Measurements from ENCODE around the gene NPAS2. TPM values are rescaled to one million over a fixed set of nuclear protein-coding genes. Genes with fewer than 3 reads are reported as not detected.

NPAS2 gene
- total RNA-seq, 4 donors from 2014 or later: 7.7 to 83.2 (median 15.1) TPM

DNA sequence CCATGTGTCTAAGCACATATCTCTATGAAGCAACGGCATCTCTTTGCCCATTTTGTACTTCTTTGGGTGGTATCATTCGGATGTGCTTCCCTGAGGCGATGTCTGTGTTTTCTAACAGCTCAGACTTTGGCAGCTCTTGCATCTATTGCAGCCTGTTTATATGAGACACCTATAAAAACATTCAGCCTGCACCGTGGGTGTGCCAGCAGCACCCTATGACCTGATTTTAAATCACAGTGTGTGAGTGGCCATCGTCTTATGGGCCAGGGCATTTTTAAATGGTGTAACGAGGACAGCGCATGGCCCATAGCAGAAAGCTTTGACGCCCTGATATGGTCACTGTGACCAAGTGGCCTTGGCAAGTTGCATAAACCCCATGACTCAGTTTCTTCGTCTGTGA is 12.9 kb downstream of the NPAS2 start:
- H3K9me3 ChIP-seq: peaks cover 0 to 11% (median 0%) of the 10 kb centered on the region in 4 donors
- H3K36me3 ChIP-seq: no peaks in the 10 kb centered on the region
- TF ChIP-seq EP300 (IDR thresholded peaks at IDR 0.05) (no peak), POLR2A (IDR thresholded peaks at IDR 0.05) (no peak)
- TF ChIP-seq, protein P1, sequence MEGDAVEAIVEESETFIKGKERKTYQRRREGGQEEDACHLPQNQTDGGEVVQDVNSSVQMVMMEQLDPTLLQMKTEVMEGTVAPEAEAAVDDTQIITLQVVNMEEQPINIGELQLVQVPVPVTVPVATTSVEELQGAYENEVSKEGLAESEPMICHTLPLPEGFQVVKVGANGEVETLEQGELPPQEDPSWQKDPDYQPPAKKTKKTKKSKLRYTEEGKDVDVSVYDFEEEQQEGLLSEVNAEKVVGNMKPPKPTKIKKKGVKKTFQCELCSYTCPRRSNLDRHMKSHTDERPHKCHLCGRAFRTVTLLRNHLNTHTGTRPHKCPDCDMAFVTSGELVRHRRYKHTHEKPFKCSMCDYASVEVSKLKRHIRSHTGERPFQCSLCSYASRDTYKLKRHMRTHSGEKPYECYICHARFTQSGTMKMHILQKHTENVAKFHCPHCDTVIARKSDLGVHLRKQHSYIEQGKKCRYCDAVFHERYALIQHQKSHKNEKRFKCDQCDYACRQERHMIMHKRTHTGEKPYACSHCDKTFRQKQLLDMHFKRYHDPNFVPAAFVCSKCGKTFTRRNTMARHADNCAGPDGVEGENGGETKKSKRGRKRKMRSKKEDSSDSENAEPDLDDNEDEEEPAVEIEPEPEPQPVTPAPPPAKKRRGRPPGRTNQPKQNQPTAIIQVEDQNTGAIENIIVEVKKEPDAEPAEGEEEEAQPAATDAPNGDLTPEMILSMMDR (IDR thresholded peaks at IDR 0.05): no peak
- H3K4me3 ChIP-seq: no peak overlapping the region
- no peaks in the 10 kb centered on the region for H3K27me3 ChIP-seq
- WGBS, 2 donors: 70 to 73% methylated on average over 9 of the region's 9 CpGs
- peaks cover 0 to 6% (median 0%) of the 10 kb centered on the region in 4 donors for H3K4me1 ChIP-seq
- no peak for DNase-seq (ENCODE audit: low spot score in 2 of 2)
- H3K27ac ChIP-seq: no peak overlapping the region

DNA sequence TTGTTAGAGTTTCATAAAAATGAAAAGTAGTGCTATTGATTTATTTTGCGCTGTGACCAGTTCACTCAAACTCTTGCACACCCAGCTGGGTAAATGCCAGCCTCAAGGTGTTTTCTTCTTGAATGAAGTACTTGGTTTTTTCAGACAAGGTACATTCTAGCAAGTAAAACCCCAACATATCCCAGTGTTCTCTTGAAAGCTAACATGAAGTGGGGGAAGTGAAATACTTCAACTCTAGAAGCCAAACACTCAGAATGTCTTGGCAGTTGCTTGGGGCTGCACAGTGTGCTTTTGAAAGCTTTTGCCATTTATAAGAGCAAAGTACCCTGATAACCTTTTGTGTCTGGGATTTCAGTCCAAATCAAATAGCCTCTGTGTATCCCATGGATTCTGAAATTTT is 13.4 kb downstream of the NPAS2 start:
- H3K36me3 ChIP-seq: no peaks in the 10 kb centered on the region
- H3K4me1 ChIP-seq: peaks cover 0 to 6% (median 0%) of the 10 kb centered on the region in 4 donors
- WGBS, 2 donors: 97 to 100% methylated on average over 1 of the region's 1 CpG
- no peak overlapping the region for H3K4me3 ChIP-seq
- TF ChIP-seq EP300 (IDR thresholded peaks at IDR 0.05) (no peak), POLR2A (IDR thresholded peaks at IDR 0.05) (no peak)
- TF ChIP-seq, protein P1 (IDR thresholded peaks at IDR 0.05): no peak
- H3K9me3 ChIP-seq: peaks cover 0 to 6% (median 0%) of the 10 kb centered on the region in 4 donors
- DNase-seq (ENCODE audit: low spot score in 2 of 2): no peak
- H3K27me3 ChIP-seq: no peaks in the 10 kb centered on the region
- no peak overlapping the region for H3K27ac ChIP-seq

DNA sequence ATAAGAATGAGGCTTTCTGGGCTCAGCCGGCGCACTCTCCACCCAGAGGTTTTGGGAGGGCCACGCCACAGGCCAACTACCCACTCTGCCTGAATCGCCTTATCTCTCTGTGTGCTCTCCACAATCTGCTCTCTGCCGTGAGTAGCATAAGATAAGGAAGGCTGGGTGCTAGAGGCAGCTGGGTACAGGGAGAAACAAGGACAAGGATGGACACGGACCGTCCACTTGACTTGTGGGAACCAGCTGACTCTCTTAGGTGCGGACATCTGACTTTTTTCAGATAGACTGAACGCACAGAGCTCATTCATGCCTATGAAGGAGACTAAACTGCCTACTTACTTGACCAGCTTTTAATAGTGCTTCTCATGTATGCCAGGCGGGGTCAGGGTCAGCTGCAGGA is 14.3 kb downstream of the NPAS2 start:
- Histone ChIP-seq H3K4me1 (peaks cover 0 to 6% (median 0%) of the 10 kb centered on the region in 4 donors), H3K27ac (no peak overlapping the region)
- no peak for DNase-seq (ENCODE audit: low spot score in 2 of 2)

DNA sequence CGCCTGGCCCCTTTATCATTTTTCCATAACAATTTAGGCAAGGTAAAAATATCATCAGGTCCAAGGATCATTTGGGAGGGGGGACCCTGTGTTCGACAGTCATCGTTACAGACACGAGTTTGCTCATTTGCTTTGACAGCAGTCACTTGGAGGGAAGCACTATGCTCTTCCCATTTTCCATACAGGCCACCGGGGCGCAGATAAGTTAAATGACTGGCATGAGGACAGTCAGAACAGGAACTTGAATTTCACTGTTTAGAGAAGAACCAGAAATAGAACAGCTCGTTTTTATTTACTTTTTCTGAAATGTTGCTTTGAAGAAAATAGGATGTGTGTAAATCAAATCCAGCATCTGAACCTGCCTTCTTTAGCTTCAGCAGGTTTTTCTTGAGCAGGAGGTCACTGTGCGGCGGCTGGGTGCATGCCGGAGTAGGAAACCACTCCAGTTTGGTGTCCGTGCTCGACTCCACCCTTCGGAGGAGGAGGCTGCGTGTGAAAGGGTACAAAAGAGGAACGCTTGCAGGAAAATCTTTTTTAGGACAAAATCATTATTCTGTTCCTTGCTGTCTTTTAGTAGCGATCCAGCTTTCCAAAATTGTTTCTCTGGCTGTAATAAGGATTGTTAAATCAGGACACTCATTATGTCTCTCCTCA is 15.2 kb downstream of the NPAS2 start:
- WGBS, 2 donors: 73 to 75% methylated on average over 16 of the region's 16 CpGs
- Histone ChIP-seq H3K4me1 (peaks cover 0 to 6% (median 0%) of the 10 kb centered on the region in 4 donors), H3K36me3 (no peaks in the 10 kb centered on the region), H3K27ac (no peak overlapping the region), H3K27me3 (no peaks in the 10 kb centered on the region), H3K4me3 (no peak overlapping the region), H3K9me3 (no peaks in the 10 kb centered on the region)
- no peak for TF ChIP-seq EP300 (IDR thresholded peaks at IDR 0.05)
- no peak for TF ChIP-seq POLR2A (IDR thresholded peaks at IDR 0.05)
- TF ChIP-seq, protein P1 (IDR thresholded peaks at IDR 0.05): no peak
- no peak for DNase-seq (ENCODE audit: low spot score in 2 of 2)

More for the DNA sequence above, 14.3 kb downstream of the NPAS2 start:
- no peaks in the 10 kb centered on the region for H3K27me3 ChIP-seq
- 83 to 97% methylated on average over 10 of the region's 10 CpGs for WGBS, 2 donors
- H3K36me3 ChIP-seq: no peaks in the 10 kb centered on the region
- TF ChIP-seq POLR2A (IDR thresholded peaks at IDR 0.05) (no peak), EP300 (IDR thresholded peaks at IDR 0.05) (no peak)
- H3K9me3 ChIP-seq: no peaks in the 10 kb centered on the region
- H3K4me3 ChIP-seq: no peak overlapping the region

DNA sequence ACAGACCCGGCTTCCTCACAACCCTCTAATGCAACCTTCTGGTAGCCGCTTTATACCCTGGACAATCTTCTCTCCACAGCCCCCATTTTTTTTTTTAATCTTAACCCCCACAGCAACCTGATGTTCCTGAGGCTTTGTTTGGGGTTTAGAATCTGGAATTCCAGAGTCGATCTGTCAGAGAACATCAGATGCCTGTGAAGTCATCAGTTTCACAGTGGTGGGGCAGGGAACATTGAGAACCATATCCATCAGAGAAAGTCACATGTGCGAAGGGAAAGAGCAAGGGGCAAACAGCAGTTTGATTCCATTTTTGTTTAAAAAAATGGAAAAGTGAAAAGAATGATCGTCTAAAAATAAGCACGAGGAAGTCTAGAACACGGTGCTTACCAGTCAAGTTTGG is 20.6 kb downstream of the NPAS2 start:
- Histone ChIP-seq H3K9me3 (no peaks in the 10 kb centered on the region), H3K36me3 (no peaks in the 10 kb centered on the region), H3K4me1 (no peaks in the 10 kb centered on the region), H3K27me3 (no peaks in the 10 kb centered on the region), H3K4me3 (no peak overlapping the region), H3K27ac (no peak overlapping the region)
- TF ChIP-seq, protein P1 (IDR thresholded peaks at IDR 0.05): no peak
- TF ChIP-seq EP300 (IDR thresholded peaks at IDR 0.05) (no peak), POLR2A (IDR thresholded peaks at IDR 0.05) (no peak)
- 72 to 80% methylated on average over 7 of the region's 7 CpGs for WGBS, 2 donors
- DNase-seq (ENCODE audit: low spot score in 2 of 2): no peak

Data from tibial nerve (tissue), 4 donors.